Activated CD8-positive, alpha-beta memory T cell treated with anti-CD3 and anti-CD28 coated beads, Interleukin-2, amount 10 ng/mL, durations not matched to agents 7 days and 5 days (primary cell): ENCODE data around the gene EPHB3. TPM values are rescaled to one million over a fixed set of nuclear protein-coding genes. Genes with fewer than 3 reads are reported as not detected.

Source experiments
- ATAC-seq: fragments of 150-1000 bp; cut with Tn5 transposase; one replicate; pipeline ENCODE4 v1.10.0; 2021; ENCODE audit warnings: moderate library complexity
- CTCF ChIA-PET: fragments of 350-600 bp; sonication (Branson Sonifier 250); formaldehyde crosslinking; loops from one replicate; lab custom pipeline; 2021; ENCODE audit warnings: antibody characterized with exemption; lab: Charles Lee
- DNase-seq: peaks from one replicate; pipeline ENCODE4 v3.0.0-alpha.2; 2020
- H3K27ac Mint-ChIP-seq: one replicate; pipeline ENCODE4 v1.8.0; 2021; ENCODE audit warnings: mild to moderate bottlenecking, mixed read lengths
- H3K27me3 Mint-ChIP-seq: one replicate; pipeline ENCODE4 v1.8.0; 2021; ENCODE audit warnings: mixed read lengths
- H3K36me3 Mint-ChIP-seq: one replicate; pipeline ENCODE4 v1.8.0; 2021; ENCODE audit warnings: mild to moderate bottlenecking, mixed read lengths
- H3K4me1 Mint-ChIP-seq: one replicate; pipeline ENCODE4 v1.8.0; 2021; ENCODE audit warnings: mixed read lengths
- H3K4me3 Mint-ChIP-seq: one replicate; pipeline ENCODE4 v1.8.0; 2021; ENCODE audit warnings: mild to moderate bottlenecking, moderate library complexity, mixed read lengths
- H3K9me3 Mint-ChIP-seq: one replicate; pipeline ENCODE4 v1.8.0; 2022; ENCODE audit warnings: low read depth, mixed read lengths
- total RNA-seq, 2 experiments: library from RNA; stranded (reverse); gene quantifications; one replicate each; pipeline ENCODE4 v1.2.3, GENCODE V29; 2021

The EPHB3 gene
- total RNA-seq, 2 experiments from 2014 or later, result not detected

DNA sequence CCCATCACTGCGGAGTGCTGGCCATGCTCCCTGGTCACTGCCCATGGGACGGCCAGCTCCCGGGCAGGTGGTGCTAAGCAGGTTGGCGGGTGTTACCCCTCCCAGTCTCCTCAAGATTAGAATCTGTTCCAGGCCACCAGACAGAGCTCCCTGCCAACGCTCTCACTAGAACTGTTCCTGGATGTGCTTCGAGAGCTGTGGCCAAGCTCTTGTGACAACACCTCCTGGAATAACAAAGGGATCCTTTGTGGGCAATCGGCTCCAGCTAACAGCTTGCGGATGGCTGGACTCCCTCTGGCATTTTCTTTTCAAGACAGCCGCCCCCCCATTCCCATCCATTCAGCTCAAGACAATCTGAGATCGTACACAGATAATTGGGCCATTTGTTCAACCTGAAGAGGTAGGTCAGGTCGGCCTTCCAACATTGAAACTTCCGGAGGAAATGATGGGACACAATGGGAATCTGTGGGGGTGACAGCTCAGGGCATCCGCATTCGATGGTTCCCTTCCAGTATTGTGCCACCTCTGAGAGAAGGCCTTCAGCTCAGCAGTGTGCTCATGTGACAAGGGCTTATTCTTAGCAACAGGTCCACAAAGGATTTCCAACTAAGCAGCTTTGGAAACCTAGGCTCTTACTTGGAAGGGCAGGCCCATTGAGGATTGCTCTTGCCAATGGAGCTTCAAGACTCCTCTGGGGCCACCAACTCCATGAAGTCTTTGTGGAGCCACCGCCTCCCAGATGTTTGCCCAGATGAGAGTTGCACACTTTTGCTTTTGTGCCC, 11.6 kb upstream of the EPHB3 start:
- Mint-ChIP-seq H3K4me3 (no peak overlapping the region), H3K4me1 (no peaks in the 10 kb centered on the region), H3K36me3 (no peaks in the 10 kb centered on the region), H3K27me3 (peaks cover 20% of the 10 kb centered on the region), H3K9me3 (no peaks in the 10 kb centered on the region), H3K27ac (no peak overlapping the region)
- CTCF ChIA-PET, result interaction anchor here (1.4 to 2.9 kb wide), 4 partner anchors 9 to 227 kb away, joined by 5 to 18 read pairs (median 6); partner anchors contain the start of gene EPHB3
- ATAC-seq (no peak), DNase-seq (no peak)

DNA sequence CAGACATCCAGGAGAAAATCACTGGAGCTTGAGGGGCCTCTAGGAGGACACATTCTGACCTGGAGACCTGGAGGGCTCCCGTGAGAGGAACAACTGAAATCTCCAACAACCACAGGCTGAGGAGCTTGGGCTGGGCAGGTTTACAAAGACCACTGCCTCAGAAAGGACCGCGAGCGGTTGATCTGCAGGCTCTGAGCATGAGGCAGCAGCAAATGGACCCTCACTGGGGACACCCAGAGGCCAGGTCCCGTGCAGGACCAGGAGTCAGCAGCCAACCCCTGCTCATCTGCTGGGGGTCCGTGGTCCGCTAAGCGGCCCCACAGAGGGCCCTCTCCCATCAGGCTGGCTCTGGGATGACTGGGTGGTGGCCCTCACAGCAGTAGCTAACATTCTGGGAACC, 10.5 kb upstream of the EPHB3 start:
- DNase-seq (no peak), ATAC-seq (no peak)
- CTCF ChIA-PET, result interaction anchor here (1.4 to 2.9 kb wide), 4 partner anchors 10 to 226 kb away, joined by 5 to 18 read pairs (median 6); partner anchors contain the start of gene EPHB3
- Mint-ChIP-seq H3K36me3 (no peaks in the 10 kb centered on the region), H3K4me3 (no peak overlapping the region), H3K27me3 (peaks cover 15% of the 10 kb centered on the region), H3K4me1 (no peaks in the 10 kb centered on the region), H3K9me3 (no peaks in the 10 kb centered on the region), H3K27ac (no peak overlapping the region)

DNA sequence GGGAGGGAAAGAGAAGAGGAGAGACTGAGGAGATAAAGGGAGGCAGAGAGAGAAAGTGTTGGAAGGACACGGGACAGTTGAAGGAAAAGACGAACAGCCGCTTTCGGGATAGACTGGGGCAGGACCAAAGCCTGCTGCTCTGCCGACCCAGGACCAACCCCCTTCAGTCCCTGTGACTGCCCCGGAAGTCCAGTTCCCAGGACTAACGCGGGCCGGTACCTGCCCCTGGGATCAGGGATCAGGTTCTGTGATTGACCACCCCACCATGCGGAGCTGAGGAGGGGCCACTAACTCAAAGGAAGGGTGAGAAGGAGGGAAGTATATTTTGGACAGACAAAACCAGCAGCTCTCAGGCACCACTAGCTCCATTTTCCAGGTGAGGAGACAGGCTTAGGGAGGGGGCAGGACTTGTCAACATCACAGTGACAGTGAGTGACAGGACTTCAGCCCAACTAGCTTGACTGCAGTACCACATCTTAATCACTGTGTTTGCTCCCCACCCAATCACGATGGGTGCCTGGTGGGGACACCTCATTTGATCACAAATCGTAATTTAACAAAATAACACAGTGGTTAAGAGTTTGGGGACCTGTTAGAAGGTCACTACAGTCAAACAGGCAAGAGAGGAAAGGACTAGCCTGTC, 9.8 kb upstream of the EPHB3 start:
- no peak overlapping the region for H3K27ac Mint-ChIP-seq
- no peaks in the 10 kb centered on the region for H3K9me3 Mint-ChIP-seq
- CTCF ChIA-PET, result interaction anchor here (0.6 to 2.9 kb wide), 5 partner anchors 9 to 1103 kb away, joined by 3 to 18 read pairs (median 5); partner anchors contain the start of gene EPHB3
- H3K36me3 Mint-ChIP-seq, result no peaks in the 10 kb centered on the region
- no peak overlapping the region for H3K4me3 Mint-ChIP-seq
- peaks cover 18% of the 10 kb centered on the region for H3K27me3 Mint-ChIP-seq
- H3K4me1 Mint-ChIP-seq, result no peaks in the 10 kb centered on the region
- ATAC-seq (no peak), DNase-seq (no peak)

DNA sequence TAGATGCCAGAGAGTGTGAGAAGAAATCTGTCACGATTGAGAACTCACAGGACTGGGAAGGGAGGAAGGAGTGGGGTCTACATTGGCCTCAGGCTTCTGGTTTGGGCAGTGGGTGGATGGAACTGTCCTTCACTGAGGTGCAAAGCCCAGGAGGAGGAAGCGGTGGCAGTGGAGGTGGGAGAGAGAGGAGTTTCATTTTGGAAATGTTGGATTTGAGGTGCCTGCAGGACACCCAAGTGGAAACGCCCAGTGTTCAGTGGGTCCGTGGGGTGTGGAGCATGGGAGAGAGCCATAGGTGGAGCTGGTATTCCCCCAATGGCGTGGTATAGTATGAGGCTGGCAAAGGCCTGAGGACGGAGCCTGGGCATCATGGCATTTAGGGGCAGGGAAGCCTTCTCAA, 9.3 kb upstream of the EPHB3 start:
- ATAC-seq (no peak), DNase-seq (no peak)
- peaks cover 23% of the 10 kb centered on the region for H3K27me3 Mint-ChIP-seq
- H3K27ac Mint-ChIP-seq, result no peak overlapping the region
- CTCF ChIA-PET, result interaction anchor here (0.6 to 2.9 kb wide), 4 partner anchors 9 to 1103 kb away, joined by 3 to 18 read pairs (median 6); partner anchors contain the start of gene EPHB3
- no peaks in the 10 kb centered on the region for H3K36me3 Mint-ChIP-seq
- H3K4me1 Mint-ChIP-seq, result no peaks in the 10 kb centered on the region
- H3K4me3 Mint-ChIP-seq, result no peak overlapping the region
- no peaks in the 10 kb centered on the region for H3K9me3 Mint-ChIP-seq

DNA sequence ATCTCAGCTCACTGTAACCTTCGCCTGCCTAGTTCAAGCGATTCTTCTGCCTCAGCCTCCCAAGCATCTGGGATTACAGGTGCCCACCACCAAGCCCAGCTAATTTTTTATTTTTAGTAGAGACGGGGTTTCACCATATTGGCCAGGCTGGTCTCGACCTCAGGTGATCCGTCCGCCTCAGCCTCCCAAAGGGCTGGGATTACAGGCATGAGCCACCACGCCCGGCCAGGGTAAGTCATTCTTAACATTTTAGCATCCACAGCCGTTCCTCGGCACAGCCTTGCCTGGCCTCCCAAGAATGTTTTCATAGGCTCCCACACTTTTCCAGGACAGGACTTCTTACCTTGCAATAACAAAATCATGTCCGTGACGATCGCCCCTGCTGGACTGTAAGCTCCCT, 8.7 kb upstream of the EPHB3 start:
- no peak for DNase-seq
- Mint-ChIP-seq H3K36me3 (no peaks in the 10 kb centered on the region), H3K4me1 (no peaks in the 10 kb centered on the region), H3K4me3 (no peak overlapping the region), H3K27me3 (peaks cover 27% of the 10 kb centered on the region), H3K27ac (no peak overlapping the region), H3K9me3 (no peaks in the 10 kb centered on the region)
- CTCF ChIA-PET, result interaction anchor here (0.8 to 1.9 kb wide), 2 partner anchors 8 to 10 kb away, joined by 3 to 8 read pairs; partner anchors contain the start of gene EPHB3
- ATAC-seq, result no peak

DNA sequence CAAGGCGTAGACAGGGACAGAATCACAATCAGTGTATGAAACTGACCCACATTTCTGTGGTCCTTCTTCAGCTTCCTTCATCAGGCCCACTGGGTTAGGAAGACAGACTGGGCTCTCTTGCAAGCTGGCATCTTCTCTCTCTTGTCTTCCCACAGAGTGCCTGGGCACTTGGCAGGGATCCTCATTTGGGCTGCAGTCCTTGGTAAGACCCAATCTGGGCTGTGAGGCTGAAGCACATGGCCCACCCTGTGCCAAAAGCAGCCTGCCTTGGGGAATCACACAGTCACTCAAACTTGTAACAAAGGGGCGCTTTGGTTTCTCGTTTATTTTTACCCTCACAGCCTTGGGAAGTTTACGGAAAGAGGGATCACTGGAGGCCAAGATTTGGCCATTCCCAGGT, 8.2 kb upstream of the EPHB3 start:
- DNase-seq (no peak), ATAC-seq (no peak)
- no peaks in the 10 kb centered on the region for H3K36me3 Mint-ChIP-seq
- no peaks in the 10 kb centered on the region for H3K9me3 Mint-ChIP-seq
- H3K4me1 Mint-ChIP-seq, result no peaks in the 10 kb centered on the region
- no peak overlapping the region for H3K4me3 Mint-ChIP-seq
- H3K27ac Mint-ChIP-seq, result no peak overlapping the region
- CTCF ChIA-PET, result interaction anchor here (1.9 kb wide), 1 partner anchor 8 kb away, joined by 8 read pairs; the partner anchor contains the start of gene EPHB3
- peaks cover 32% of the 10 kb centered on the region for H3K27me3 Mint-ChIP-seq

DNA sequence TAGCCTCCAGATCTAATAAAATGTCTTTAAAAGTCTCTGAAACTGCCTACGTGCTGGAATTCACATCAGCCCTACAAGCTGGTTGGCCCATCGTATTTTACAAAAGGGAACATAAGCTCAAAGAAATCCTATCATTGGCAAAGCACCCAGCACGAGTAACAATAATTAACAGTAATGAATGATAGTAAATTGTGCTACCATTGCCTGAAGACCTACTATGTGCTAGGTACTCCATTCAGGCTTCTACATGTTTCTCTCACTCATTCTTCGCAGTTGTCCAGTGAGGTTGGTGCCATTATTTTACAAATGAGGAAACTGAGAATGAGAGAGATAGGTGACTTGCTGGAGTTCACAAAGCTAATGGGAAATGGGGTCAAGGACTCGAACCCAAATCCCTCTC, 7.1 kb upstream of the EPHB3 start:
- H3K4me3 Mint-ChIP-seq, result no peak overlapping the region
- CTCF ChIA-PET, result interaction anchor here (1.3 kb wide), 1 partner anchor 223 kb away, joined by 4 read pairs; no protein-coding TSS in a partner anchor
- no peak overlapping the region for H3K27ac Mint-ChIP-seq
- H3K27me3 Mint-ChIP-seq, result peaks cover 37% of the 10 kb centered on the region
- DNase-seq, result no peak
- no peak for ATAC-seq
- H3K9me3 Mint-ChIP-seq, result no peaks in the 10 kb centered on the region
- H3K36me3 Mint-ChIP-seq, result no peaks in the 10 kb centered on the region
- H3K4me1 Mint-ChIP-seq, result no peaks in the 10 kb centered on the region

DNA sequence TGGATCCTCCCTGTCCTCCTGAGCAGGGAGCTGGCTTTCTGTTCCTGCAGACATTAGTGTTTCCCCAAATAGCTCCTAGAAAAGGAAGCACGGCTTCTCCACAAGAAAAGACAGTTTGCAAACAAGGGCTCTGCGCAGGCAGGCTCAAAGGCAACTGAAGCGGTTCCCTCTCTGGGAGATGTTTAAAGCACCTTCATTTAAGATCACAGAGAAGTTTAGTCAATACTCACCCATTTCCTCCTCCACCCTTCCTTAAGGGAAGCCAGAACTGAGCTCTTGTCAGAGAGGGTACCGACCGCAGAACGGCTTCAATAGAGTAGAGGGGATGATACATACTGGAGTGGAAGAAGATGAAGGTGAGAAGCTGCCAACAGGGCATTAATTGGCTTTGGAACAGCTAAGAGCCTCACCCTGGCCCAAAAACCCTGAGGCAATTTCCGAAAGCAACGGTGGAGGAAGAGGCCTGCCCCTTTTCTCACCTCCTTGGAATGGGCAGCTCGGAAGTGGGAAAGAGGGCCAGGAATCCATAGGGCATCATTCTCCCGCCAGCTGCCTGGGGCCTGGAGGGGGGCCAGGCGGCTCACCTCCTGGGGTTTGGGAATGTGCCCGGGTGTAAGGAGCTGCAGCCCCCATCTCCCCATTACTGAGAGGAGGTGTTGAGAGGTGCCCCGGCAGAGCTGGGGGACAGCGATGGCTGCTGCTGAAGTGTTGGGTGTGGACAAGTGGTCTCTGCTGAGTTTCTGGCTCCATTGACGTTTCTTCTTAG, 4.8 kb upstream of the EPHB3 start:
- ATAC-seq (no peak), DNase-seq (no peak)
- Mint-ChIP-seq H3K27ac (no peak overlapping the region), H3K4me3 (no peak overlapping the region), H3K27me3 (peaks cover 54% of the 10 kb centered on the region), H3K36me3 (no peaks in the 10 kb centered on the region), H3K4me1 (peaks cover 9% of the 10 kb centered on the region), H3K9me3 (no peaks in the 10 kb centered on the region)
- CTCF ChIA-PET, result interaction anchor here (0.7 kb wide), 1 partner anchor 88 kb away, joined by 3 read pairs; no protein-coding TSS in a partner anchor

DNA sequence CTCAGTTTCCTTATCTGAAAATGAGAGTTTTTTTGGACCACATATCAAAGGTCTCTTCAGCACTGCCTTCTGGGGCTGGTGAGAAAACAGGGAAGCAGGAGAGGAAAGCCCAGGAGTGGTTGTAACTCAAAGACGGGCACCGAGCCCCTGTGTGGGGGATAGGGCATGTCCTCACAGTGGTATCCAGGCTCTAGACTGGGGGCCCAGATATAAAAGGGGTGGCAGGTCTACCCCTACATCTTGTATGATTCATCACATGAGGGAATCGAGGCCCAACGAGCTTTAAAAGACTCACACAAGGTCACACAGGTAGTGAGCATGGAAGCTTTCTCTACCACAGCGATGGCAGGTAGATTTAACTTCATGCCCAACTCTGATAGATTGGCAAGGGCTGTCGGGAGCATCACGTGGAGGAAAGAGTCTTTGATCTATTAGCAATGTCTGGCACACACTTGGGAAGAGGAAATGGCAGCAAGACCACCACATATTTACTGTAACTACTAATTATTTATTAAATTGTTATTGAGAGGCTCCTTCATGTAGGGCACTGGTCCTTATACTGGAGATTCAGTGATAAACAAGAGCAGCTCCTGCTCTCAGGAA, 4.1 kb upstream of the EPHB3 start:
- Mint-ChIP-seq H3K9me3 (no peaks in the 10 kb centered on the region), H3K4me1 (peaks cover 9% of the 10 kb centered on the region), H3K4me3 (no peak overlapping the region), H3K27ac (no peak overlapping the region), H3K27me3 (peaks cover 54% of the 10 kb centered on the region), H3K36me3 (no peaks in the 10 kb centered on the region)
- ATAC-seq (no peak), DNase-seq (no peak)
- CTCF ChIA-PET, result interaction anchor here (0.7 kb wide), 1 partner anchor 88 kb away, joined by 3 read pairs; no protein-coding TSS in a partner anchor

DNA sequence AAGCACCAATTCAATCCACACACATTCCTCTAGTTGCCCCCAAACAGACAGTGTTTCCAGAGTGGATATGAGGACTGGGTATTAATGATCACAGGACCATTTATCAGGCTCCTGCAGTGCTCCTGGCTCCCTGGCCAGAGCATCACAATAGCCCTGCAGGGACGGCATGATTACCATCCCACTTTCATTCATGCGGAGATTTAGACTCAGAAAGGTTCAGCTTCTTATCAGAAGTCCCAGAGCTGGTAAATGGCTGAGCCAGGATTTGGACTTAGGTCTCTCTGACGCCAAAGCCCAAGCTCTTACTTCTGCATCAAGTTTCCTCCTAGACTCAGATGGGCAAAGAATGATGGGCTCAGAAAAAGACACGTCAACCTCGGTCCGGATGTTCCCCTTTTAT, 2.9 kb upstream of the EPHB3 start:
- CTCF ChIA-PET, result interaction anchor here (0.9 kb wide), 1 partner anchor 245 kb away, joined by 3 read pairs; no protein-coding TSS in a partner anchor

DNA sequence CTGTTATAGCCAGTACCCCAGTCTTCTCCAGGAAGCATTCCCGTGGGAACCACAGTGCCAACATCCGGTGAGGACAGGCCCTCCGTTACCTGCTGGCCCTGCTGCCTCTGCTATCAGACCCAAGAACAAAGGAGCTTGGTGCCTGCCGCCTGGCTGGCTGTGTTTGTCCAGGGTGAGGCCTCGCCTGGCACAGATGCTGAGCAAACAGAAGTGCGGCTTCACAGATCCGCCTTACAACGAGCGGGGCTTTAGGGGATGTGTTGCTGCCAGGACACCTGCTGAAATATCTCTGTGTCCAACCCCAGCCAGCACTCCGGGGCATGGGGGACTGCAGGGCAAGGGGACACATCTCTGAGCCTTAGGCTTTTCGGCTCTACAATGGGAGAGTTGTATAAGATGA, 2.2 kb upstream of the EPHB3 start:
- CTCF ChIA-PET, result interaction anchor here (0.9 kb wide), 1 partner anchor 244 kb away, joined by 3 read pairs; no protein-coding TSS in a partner anchor
- H3K27ac Mint-ChIP-seq, result no peak overlapping the region
- ATAC-seq (no peak), DNase-seq (no peak)
- no peaks in the 10 kb centered on the region for H3K36me3 Mint-ChIP-seq
- peaks cover 68% of the 10 kb centered on the region for H3K27me3 Mint-ChIP-seq
- H3K4me1 Mint-ChIP-seq, result peaks cover 9% of the 10 kb centered on the region
- no peak overlapping the region for H3K4me3 Mint-ChIP-seq
- H3K9me3 Mint-ChIP-seq, result no peaks in the 10 kb centered on the region

More for the DNA sequence above, 2.9 kb upstream of the EPHB3 start:
- peaks cover 62% of the 10 kb centered on the region for H3K27me3 Mint-ChIP-seq
- ATAC-seq (no peak), DNase-seq (no peak)
- H3K27ac Mint-ChIP-seq, result no peak overlapping the region
- no peak overlapping the region for H3K4me3 Mint-ChIP-seq
- H3K36me3 Mint-ChIP-seq, result no peaks in the 10 kb centered on the region
- H3K9me3 Mint-ChIP-seq, result no peaks in the 10 kb centered on the region
- H3K4me1 Mint-ChIP-seq, result peaks cover 9% of the 10 kb centered on the region

DNA sequence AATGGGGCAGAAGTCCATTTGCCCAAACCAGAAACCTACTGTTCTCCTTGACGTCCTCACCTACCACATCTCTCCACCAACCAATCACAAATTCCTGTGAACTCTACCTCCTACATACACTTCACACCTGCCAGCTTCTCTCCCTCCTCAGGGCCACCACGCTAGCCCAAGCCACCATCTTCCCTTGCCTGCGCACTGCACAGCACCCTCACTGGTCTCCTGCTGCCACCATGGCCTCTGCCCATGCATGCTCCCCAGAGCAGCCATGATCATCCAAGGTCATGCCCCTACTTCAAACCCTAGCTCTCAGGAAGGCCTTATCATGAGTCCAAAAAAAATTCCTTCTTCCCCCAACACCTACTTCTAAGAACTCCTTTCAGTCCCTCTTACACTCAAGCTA, 1.1 kb upstream of the EPHB3 start:
- CTCF ChIA-PET, result interaction anchor here (0.8 to 2.3 kb wide), 44 partner anchors 8 to 746 kb away, joined by 3 to 16 read pairs (median 5); partner anchors contain the start of gene VPS8
- H3K4me1 Mint-ChIP-seq, result peaks cover 9% of the 10 kb centered on the region
- H3K27ac Mint-ChIP-seq, result no peak overlapping the region
- no peaks in the 10 kb centered on the region for H3K9me3 Mint-ChIP-seq
- ATAC-seq, result no peak
- H3K27me3 Mint-ChIP-seq, result peaks cover 79% of the 10 kb centered on the region
- H3K36me3 Mint-ChIP-seq, result no peaks in the 10 kb centered on the region
- no peak for DNase-seq
- H3K4me3 Mint-ChIP-seq, result no peak overlapping the region
